Activated T-cell treated with anti-CD3 and anti-CD28 coated beads, Interleukin-2, amount 50 U/mL, for 72 hours (primary cell): ENCODE measurements around the gene CFAP58. TPM values are rescaled to one million over a fixed set of nuclear protein-coding genes. Genes with fewer than 3 reads are reported as not detected.

ENCODE experiments used
- total RNA-seq, 2 donors: library from RNA; stranded (reverse); gene quantifications; one replicate each; pipeline ENCODE4 v1.2.3, GENCODE V29; 2022

CFAP58 gene
- total RNA-seq, 2 donors from 2014 or later, result 0.72 to 1.1 TPM

Other genes starting within 250 kb of the CFAP58 start
- 10 to 100 TPM; 16.0 to 16.3 TPM for gene SFR1, start 231.7 kb upstream of the CFAP58 start, total RNA-seq
- gene CFAP43, start 121.5 kb upstream of the CFAP58 start, total RNA-seq, result under 1 TPM; 0.21 to 0.31 TPM
- gene GSTO1, start 98.9 kb upstream of the CFAP58 start, total RNA-seq, result 100 to 1,000 TPM; 113 to 117 TPM
- 1 to 10 TPM; 6.8 to 9.5 TPM for gene GSTO2, start 84.6 kb upstream of the CFAP58 start, total RNA-seq
- 10 to 100 TPM; 27.8 to 29.7 TPM for gene ITPRIP, start 15.4 kb upstream of the CFAP58 start, total RNA-seq